Panc1 (cell line): ENCODE data around the gene RAB27B. TPM values are rescaled to one million over a fixed set of nuclear protein-coding genes. Genes with fewer than 3 reads are reported as not detected.
"Not testable (repeated sequence)": the region's sequence is repeated elsewhere in the genome, so short reads cannot be mapped to it uniquely, and the experiment has no call there.

Experiments
- ATAC-seq: fragments of 200-7000 bp; cut with Tn5 transposase; 2 replicates; pipeline ENCODE4 v1.9.1; 2020; ENCODE audit warnings: mild to moderate bottlenecking, moderate library complexity
- BruUV-seq: library from RNA; stranded (reverse); fragments of 400-500 nt; replicated peaks from 2 replicates; lab custom pipeline; 2021; lab: Mats Ljungman, UMichigan
- CTCF ChIA-PET: fragments of 300-600 bp; sonication (Branson Sonifier 250); formaldehyde crosslinking; loops from one replicate; lab custom pipeline; 2022; ENCODE audit warnings: antibody characterized with exemption; lab: Charles Lee
- POLR2A ChIA-PET: fragments of 300-600 bp; sonication (Branson Sonifier 250); formaldehyde crosslinking; loops from one replicate; lab custom pipeline; 2022; ENCODE audit warnings: antibody characterized with exemption; lab: Charles Lee
- DNase-seq: peaks from one replicate; pipeline ENCODE4 v3.0.0-alpha.2; 2010; ENCODE audit warnings: low read depth, low spot score
- H3K27ac ChIP-seq: 2 replicates; pipeline ENCODE4 v1.5.1; 2011; ENCODE audit warnings: mild to moderate bottlenecking, low read length, inconsistent platforms
- H3K27me3 ChIP-seq: fragments of 200-500 bp; sonication (Bioruptor generic); 2 replicates; pipeline ENCODE4 v1.6.0; 2014; ENCODE audit warnings: low read length, inconsistent platforms; ENCODE audit not compliant: control insufficient read depth, insufficient read depth
- H3K36me3 ChIP-seq: fragments of 200-500 bp; sonication (Bioruptor generic); 2 replicates; pipeline ENCODE4 v1.5.1; 2014; ENCODE audit warnings: inconsistent platforms, mild to moderate bottlenecking, low read length, moderate library complexity; ENCODE audit not compliant: control insufficient read depth, insufficient read depth
- H3K4me1 ChIP-seq: 2 replicates; pipeline ENCODE4 v1.5.1; 2011; ENCODE audit warnings: inconsistent platforms, mild to moderate bottlenecking, low read length, moderate library complexity; ENCODE audit not compliant: control insufficient read depth, insufficient read depth
- H3K4me3 ChIP-seq, 2 experiments: 2 replicates each; pipeline ENCODE4 v1.5.1; 2011 to 2012; ENCODE audit warnings: low read depth in 2 of 2, low read length in 2 of 2, mild to moderate bottlenecking in 2 of 2, inconsistent platforms in 1 of 2, moderate library complexity in 1 of 2
- H3K9me3 ChIP-seq: fragments of 200-500 bp; sonication (Bioruptor generic); 2 replicates; pipeline ENCODE4 v1.5.1; 2014; ENCODE audit warnings: low read depth, mild to moderate bottlenecking, inconsistent platforms, low read length, moderate library complexity; ENCODE audit not compliant: control insufficient read depth, insufficient read depth
- POLR2AphosphoS5 ChIP-seq: IDR thresholded peaks from 2 replicates; pipeline ENCODE4 v1.6.1; 2012; ENCODE audit warnings: mild to moderate bottlenecking, low read depth, low read length, moderate library complexity
- SIN3A ChIP-seq: IDR thresholded peaks from 2 replicates; pipeline ENCODE4 v1.6.1; 2012; ENCODE audit warnings: low read depth, mild to moderate bottlenecking, low read length, moderate library complexity, borderline replicate concordance; ENCODE audit not compliant: insufficient read depth
- TCF7L2 ChIP-seq: IDR thresholded peaks from 2 replicates; pipeline ENCODE4 v1.6.1; 2011; ENCODE audit warnings: mild to moderate bottlenecking, low read depth, low read length, inconsistent platforms
- in situ Hi-C: cut with HindIII; loops from 2 replicates; pipeline ENCODE4 v1.10.0; 2016; ENCODE audit warnings: low sequenced_read_pairs, low pct_unique_long_range_greater_than_20kb
- intact Hi-C: fragments of 100-400 bp; cut with micrococcal nuclease; formaldehyde crosslinking; loops from one replicate; pipeline ENCODE4 v1.10.0; 2022; ENCODE audit not compliant: unreplicated experiment
- total RNA-seq: library from RNA; stranded (reverse); gene quantifications from one replicate; pipeline ENCODE4 v1.2.1, GENCODE V29; 2021; ENCODE audit not compliant: unreplicated experiment
- TF ChIP-seq, protein P1 (sequence below): fragments of 450-650 bp; IDR thresholded peaks from 2 replicates; pipeline ENCODE4 v1.5.1; 2017; ENCODE audit warnings: mild to moderate bottlenecking
- TF ChIP-seq, protein P2 (sequence below), 2 experiments: IDR thresholded peaks; 2 replicates each; pipeline ENCODE4 v1.6.1; 2011 to 2012; ENCODE audit warnings: low read depth in 2 of 2, control low read depth in 1 of 2, low read length in 1 of 2, mild to moderate bottlenecking in 1 of 2, moderate library complexity in 1 of 2; ENCODE audit not compliant: insufficient read depth in 1 of 2

Gene RAB27B
- total RNA-seq, 1 experiment from 2014 or later, result 3.9 TPM

DNA sequence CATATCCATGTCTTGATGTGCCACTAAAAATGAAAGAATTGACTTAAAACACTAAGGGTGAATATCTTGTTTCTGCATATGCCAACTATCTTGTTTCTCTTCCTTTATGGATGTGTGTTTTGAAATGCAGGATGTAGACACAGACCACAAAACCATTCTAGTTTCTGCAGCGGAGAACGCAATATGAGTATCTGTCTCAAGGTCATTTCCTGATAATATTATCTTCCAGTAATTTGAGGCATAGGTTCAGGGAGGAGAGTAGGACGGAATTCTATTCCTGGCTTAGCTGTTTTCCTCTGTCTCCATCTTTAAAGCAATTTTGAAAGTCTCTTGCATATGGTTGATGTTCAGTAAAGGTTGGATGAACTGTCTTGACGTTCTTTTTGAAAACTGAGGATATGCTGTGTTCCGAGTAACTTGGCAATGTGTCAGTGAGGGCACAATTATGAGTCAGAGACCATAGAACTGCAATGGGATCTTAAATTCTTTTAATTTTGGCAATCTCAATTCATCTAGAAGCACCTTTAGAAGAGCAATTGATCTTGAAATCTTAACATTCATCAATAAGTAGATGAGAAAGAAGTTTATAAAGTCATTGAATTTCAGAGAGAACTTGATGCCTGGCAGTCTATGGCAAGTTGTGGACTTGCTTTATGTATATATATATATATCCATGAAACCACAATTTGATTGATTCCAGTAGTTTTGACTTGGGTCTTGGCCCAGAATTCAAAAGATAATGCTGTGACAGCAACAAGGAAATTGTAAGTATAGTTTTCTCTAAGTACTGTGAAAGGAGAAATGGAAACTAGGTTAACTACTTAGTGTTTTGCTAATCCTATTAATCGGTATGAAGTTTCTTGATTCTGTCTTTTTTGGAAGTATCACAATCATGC lies 24.8 kb downstream of the RAB27B start:
- CTCF ChIA-PET, result no interaction called here
- DNase-seq, result no peak

DNA sequence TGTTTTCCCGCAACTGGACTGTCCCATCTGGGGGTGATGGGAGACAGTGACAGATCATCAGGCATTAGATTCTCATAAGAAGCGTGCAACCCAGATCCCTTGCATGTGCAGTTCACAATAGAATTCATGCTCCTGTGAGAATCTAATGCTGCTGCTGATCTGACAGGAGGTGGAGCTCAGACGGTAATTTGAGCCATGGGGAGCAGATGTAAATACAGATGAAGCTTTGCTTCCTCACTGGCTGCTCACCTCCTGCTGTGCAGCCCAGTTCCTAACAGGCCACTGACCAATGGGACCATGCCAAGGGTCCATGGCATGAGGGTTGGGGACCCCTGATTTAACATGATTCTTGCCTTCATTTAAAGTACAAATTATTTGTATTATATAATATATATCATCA lies 26.8 kb downstream of the RAB27B start:
- CTCF ChIA-PET, result interaction anchor here (0.6 kb wide), 1 partner anchor 128 kb away, joined by 3 read pairs; no protein-coding TSS in a partner anchor
- POLR2A ChIA-PET, result not testable (repeated sequence)

More for the DNA sequence above, 24.8 kb downstream of the RAB27B start:
- BruUV-seq, result no TSS peak
- no peak for ATAC-seq
- Histone ChIP-seq H3K4me3 (no peak overlapping the region), H3K36me3 (no peaks in the 10 kb centered on the region), H3K27me3 (no peaks in the 10 kb centered on the region), H3K9me3 (no peaks in the 10 kb centered on the region), H3K27ac (no peak overlapping the region), H3K4me1 (no peaks in the 10 kb centered on the region)
- intact Hi-C loops (no loop called here), in situ Hi-C loops (no loop called here)
- POLR2A ChIA-PET, result no interaction called here
- TF ChIP-seq, protein P1, sequence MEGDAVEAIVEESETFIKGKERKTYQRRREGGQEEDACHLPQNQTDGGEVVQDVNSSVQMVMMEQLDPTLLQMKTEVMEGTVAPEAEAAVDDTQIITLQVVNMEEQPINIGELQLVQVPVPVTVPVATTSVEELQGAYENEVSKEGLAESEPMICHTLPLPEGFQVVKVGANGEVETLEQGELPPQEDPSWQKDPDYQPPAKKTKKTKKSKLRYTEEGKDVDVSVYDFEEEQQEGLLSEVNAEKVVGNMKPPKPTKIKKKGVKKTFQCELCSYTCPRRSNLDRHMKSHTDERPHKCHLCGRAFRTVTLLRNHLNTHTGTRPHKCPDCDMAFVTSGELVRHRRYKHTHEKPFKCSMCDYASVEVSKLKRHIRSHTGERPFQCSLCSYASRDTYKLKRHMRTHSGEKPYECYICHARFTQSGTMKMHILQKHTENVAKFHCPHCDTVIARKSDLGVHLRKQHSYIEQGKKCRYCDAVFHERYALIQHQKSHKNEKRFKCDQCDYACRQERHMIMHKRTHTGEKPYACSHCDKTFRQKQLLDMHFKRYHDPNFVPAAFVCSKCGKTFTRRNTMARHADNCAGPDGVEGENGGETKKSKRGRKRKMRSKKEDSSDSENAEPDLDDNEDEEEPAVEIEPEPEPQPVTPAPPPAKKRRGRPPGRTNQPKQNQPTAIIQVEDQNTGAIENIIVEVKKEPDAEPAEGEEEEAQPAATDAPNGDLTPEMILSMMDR, result no peak
- TF ChIP-seq, protein P2, sequence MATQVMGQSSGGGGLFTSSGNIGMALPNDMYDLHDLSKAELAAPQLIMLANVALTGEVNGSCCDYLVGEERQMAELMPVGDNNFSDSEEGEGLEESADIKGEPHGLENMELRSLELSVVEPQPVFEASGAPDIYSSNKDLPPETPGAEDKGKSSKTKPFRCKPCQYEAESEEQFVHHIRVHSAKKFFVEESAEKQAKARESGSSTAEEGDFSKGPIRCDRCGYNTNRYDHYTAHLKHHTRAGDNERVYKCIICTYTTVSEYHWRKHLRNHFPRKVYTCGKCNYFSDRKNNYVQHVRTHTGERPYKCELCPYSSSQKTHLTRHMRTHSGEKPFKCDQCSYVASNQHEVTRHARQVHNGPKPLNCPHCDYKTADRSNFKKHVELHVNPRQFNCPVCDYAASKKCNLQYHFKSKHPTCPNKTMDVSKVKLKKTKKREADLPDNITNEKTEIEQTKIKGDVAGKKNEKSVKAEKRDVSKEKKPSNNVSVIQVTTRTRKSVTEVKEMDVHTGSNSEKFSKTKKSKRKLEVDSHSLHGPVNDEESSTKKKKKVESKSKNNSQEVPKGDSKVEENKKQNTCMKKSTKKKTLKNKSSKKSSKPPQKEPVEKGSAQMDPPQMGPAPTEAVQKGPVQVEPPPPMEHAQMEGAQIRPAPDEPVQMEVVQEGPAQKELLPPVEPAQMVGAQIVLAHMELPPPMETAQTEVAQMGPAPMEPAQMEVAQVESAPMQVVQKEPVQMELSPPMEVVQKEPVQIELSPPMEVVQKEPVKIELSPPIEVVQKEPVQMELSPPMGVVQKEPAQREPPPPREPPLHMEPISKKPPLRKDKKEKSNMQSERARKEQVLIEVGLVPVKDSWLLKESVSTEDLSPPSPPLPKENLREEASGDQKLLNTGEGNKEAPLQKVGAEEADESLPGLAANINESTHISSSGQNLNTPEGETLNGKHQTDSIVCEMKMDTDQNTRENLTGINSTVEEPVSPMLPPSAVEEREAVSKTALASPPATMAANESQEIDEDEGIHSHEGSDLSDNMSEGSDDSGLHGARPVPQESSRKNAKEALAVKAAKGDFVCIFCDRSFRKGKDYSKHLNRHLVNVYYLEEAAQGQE (IDR thresholded peaks at IDR 0.05; ENCODE audit: insufficient read depth in 1 of 2, low read depth in 2 of 2, low read length in 1 of 2), result no peak
- no peak for TF ChIP-seq POLR2AphosphoS5
- TF ChIP-seq TCF7L2, result no peak
- no peak for TF ChIP-seq SIN3A

DNA sequence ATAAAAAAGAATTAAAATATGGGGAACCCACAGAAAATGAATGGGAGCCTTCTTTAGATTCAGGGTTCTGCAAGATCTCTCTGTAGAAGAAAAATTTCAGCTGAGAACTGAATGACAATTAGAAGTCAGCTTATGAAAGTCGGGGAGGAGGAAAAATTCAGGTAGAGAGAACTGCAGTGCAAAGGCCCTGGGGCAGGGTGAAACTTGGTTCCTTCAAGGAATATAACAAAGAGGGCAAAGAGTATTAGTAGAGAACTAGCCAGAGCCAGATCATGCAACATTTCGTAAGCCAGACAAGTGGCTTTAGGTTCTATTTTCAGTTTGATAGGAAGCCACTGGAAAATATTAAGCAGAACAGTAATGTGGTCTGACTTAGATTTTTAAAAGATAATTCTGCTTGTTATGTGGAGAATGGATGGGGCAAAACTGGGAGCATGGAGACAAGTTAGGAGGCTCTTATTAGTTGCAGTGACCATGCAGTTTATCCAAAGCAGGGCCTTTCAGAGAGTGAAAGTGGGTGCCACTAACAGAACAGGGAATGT lies 27.9 kb downstream of the RAB27B start:
- no peak overlapping the region for H3K4me3 ChIP-seq
- intact Hi-C loops, result no loop called here
- no peaks in the 10 kb centered on the region for H3K4me1 ChIP-seq
- in situ Hi-C loops, result no loop called here
- CTCF ChIA-PET, result no interaction called here
- DNase-seq, result no peak
- H3K27ac ChIP-seq, result no peak overlapping the region
- ATAC-seq, result no peak
- POLR2A ChIA-PET, result no interaction called here
- TF ChIP-seq, protein P2 (IDR thresholded peaks at IDR 0.05; ENCODE audit: insufficient read depth in 1 of 2, low read depth in 2 of 2, low read length in 1 of 2), result no peak
- no peak for TF ChIP-seq TCF7L2
- no peak for TF ChIP-seq POLR2AphosphoS5
- TF ChIP-seq SIN3A, result no peak
- TF ChIP-seq, protein P1, result no peak
- H3K36me3 ChIP-seq, result no peaks in the 10 kb centered on the region
- no peaks in the 10 kb centered on the region for H3K9me3 ChIP-seq
- H3K27me3 ChIP-seq, result no peaks in the 10 kb centered on the region
- BruUV-seq, result no TSS peak

More for the DNA sequence above, 26.8 kb downstream of the RAB27B start:
- BruUV-seq, H3K9me3 ChIP-seq, H3K4me1 ChIP-seq, in situ Hi-C loops, H3K27me3 ChIP-seq, H3K4me3 ChIP-seq, H3K27ac ChIP-seq, DNase-seq, H3K36me3 ChIP-seq, intact Hi-C loops, ATAC-seq: not testable (repeated sequence)
